HEK293 (cell line): ENCODE data around the gene FGD3.

Experiments used
- CTCF ChIA-PET: fragments of 350-600 bp; formaldehyde crosslinking; extraction: SDS; loops from one replicate; lab custom pipeline; 2021; ENCODE audit warnings: antibody characterized with exemption; lab: Yijun Ruan, JAX
- POLR2A ChIA-PET: fragments of 300-600 bp; formaldehyde crosslinking; extraction: SDS; loops from one replicate; lab custom pipeline; 2020; ENCODE audit warnings: antibody characterized with exemption, inconsistent platforms; lab: Yijun Ruan, JAX
- H3K27ac ChIP-seq: fragments of 200-500 bp; sonication (Bioruptor generic); 2 replicates; pipeline ENCODE4 v1.5.1; 2014; ENCODE audit warnings: low read depth, low read length, control low read depth, inconsistent platforms; ENCODE audit errors: extremely low read depth
- H3K36me3 ChIP-seq, 2 experiments: fragments of 200-500 bp in 1 of 2; sonication (Bioruptor generic) in 1 of 2; 1 replicate in 1 of 2; 2 replicates in 1 of 2; pipeline ENCODE4 v1.5.1; 2014 to 2017; ENCODE audit warnings: inconsistent platforms in 2 of 2, low read length in 2 of 2; ENCODE audit not compliant: control insufficient read depth in 2 of 2, insufficient read depth in 1 of 2
- H3K4me1 ChIP-seq: fragments of 200-500 bp; sonication (Bioruptor generic); 2 replicates; pipeline ENCODE4 v1.5.1; 2014; ENCODE audit warnings: mild to moderate bottlenecking, low read length, inconsistent platforms; ENCODE audit not compliant: control insufficient read depth, insufficient read depth
- H3K4me3 ChIP-seq: 2 replicates; pipeline ENCODE4 v1.5.1; 2011; ENCODE audit warnings: low read depth, mild to moderate bottlenecking, control low read depth, low read length, moderate library complexity
- H3K9me3 ChIP-seq: fragments of 200-500 bp; sonication (Bioruptor generic); 2 replicates; pipeline ENCODE4 v1.5.1; 2014; ENCODE audit warnings: low read depth, low read length, inconsistent platforms; ENCODE audit not compliant: control insufficient read depth, insufficient read depth
- BCL6B ChIP-seq: fragments of 450-650 bp; formaldehyde crosslinking; IDR thresholded peaks from 2 replicates; pipeline ENCODE4 v1.5.1; 2017; ENCODE audit warnings: missing biosample characterization, missing genetic modification characterization
- GFI1B ChIP-seq: fragments of 450-650 bp; formaldehyde crosslinking; IDR thresholded peaks from 2 replicates; pipeline ENCODE4 v1.5.1; 2016; ENCODE audit warnings: missing biosample characterization, missing genetic modification characterization
- INSM2 ChIP-seq: fragments of 450-650 bp; formaldehyde crosslinking; IDR thresholded peaks from 2 replicates; pipeline ENCODE4 v1.5.1; 2016; ENCODE audit warnings: missing biosample characterization, missing genetic modification characterization
- KLF10 ChIP-seq: fragments of 450-650 bp; IDR thresholded peaks from 2 replicates; pipeline ENCODE4 v1.5.1; 2018; ENCODE audit warnings: missing biosample characterization, mild to moderate bottlenecking, missing genetic modification characterization
- KLF9 ChIP-seq: fragments of 450-650 bp; formaldehyde crosslinking; IDR thresholded peaks from 2 replicates; pipeline ENCODE4 v1.5.1; 2016; ENCODE audit warnings: missing biosample characterization, missing genetic modification characterization, low read depth
- SCRT1 ChIP-seq: fragments of 450-650 bp; formaldehyde crosslinking; IDR thresholded peaks from 2 replicates; pipeline ENCODE4 v1.5.1; 2016; ENCODE audit warnings: missing biosample characterization, missing genetic modification characterization, borderline replicate concordance
- SETDB1 ChIP-seq: IDR thresholded peaks from one replicate; pipeline ENCODE4 v1.6.1; 2017; ENCODE audit warnings: mild to moderate bottlenecking, low read length, moderate library complexity, mixed read lengths; ENCODE audit not compliant: insufficient read length
- SP3 ChIP-seq: fragments of 450-650 bp; formaldehyde crosslinking; IDR thresholded peaks from 2 replicates; pipeline ENCODE4 v1.5.1; 2016; ENCODE audit warnings: missing biosample characterization, missing genetic modification characterization
- ZBTB48 ChIP-seq: fragments of 450-650 bp; formaldehyde crosslinking; IDR thresholded peaks from 2 replicates; pipeline ENCODE4 v1.5.1; 2016; ENCODE audit warnings: missing biosample characterization, missing genetic modification characterization
- ZBTB8A ChIP-seq: fragments of 450-650 bp; formaldehyde crosslinking; IDR thresholded peaks from 2 replicates; pipeline ENCODE4 v1.5.1; 2016; ENCODE audit warnings: missing biosample characterization, missing genetic modification characterization
- ZIC2 ChIP-seq: fragments of 450-650 bp; formaldehyde crosslinking; IDR thresholded peaks from 2 replicates; pipeline ENCODE4 v1.5.1; 2016; ENCODE audit warnings: missing biosample characterization, missing genetic modification characterization
- ZNF133 ChIP-seq: fragments of 450-650 bp; formaldehyde crosslinking; IDR thresholded peaks from 2 replicates; pipeline ENCODE4 v1.5.1; 2016; ENCODE audit warnings: missing biosample characterization, missing genetic modification characterization
- ZNF146 ChIP-seq: fragments of 450-650 bp; formaldehyde crosslinking; IDR thresholded peaks from 2 replicates; pipeline ENCODE4 v1.5.1; 2016; ENCODE audit warnings: missing biosample characterization, missing genetic modification characterization
- ZNF16 ChIP-seq: fragments of 450-650 bp; formaldehyde crosslinking; IDR thresholded peaks from 2 replicates; pipeline ENCODE4 v1.5.1; 2016; ENCODE audit warnings: low read depth, missing biosample characterization, missing genetic modification characterization
- ZNF214 ChIP-seq: fragments of 450-650 bp; formaldehyde crosslinking; IDR thresholded peaks from 2 replicates; pipeline ENCODE4 v1.5.1; 2017; ENCODE audit warnings: missing biosample characterization, mild to moderate bottlenecking, missing genetic modification characterization, borderline replicate concordance
- ZNF26 ChIP-seq: fragments of 450-650 bp; formaldehyde crosslinking; IDR thresholded peaks from 2 replicates; pipeline ENCODE4 v1.5.1; 2016; ENCODE audit warnings: missing biosample characterization, missing genetic modification characterization
- ZNF311 ChIP-seq: fragments of 450-650 bp; formaldehyde crosslinking; IDR thresholded peaks from 2 replicates; pipeline ENCODE4 v1.5.1; 2017; ENCODE audit warnings: missing biosample characterization, missing genetic modification characterization, borderline replicate concordance
- ZNF324 ChIP-seq: fragments of 450-650 bp; formaldehyde crosslinking; IDR thresholded peaks from 2 replicates; pipeline ENCODE4 v1.5.1; 2016; ENCODE audit warnings: missing biosample characterization, missing genetic modification characterization
- ZNF37A ChIP-seq: fragments of 450-650 bp; IDR thresholded peaks from 2 replicates; pipeline ENCODE4 v1.5.1; 2018; ENCODE audit warnings: missing biosample characterization, missing genetic modification characterization
- ZNF501 ChIP-seq: fragments of 450-650 bp; formaldehyde crosslinking; IDR thresholded peaks from 2 replicates; pipeline ENCODE4 v1.5.1; 2016; ENCODE audit warnings: missing biosample characterization, missing genetic modification characterization
- ZNF529 ChIP-seq: fragments of 450-650 bp; formaldehyde crosslinking; IDR thresholded peaks from 2 replicates; pipeline ENCODE4 v1.5.1; 2017; ENCODE audit warnings: missing genetic modification characterization, missing biosample characterization; ENCODE audit not compliant: insufficient replicate concordance
- ZNF560 ChIP-seq: fragments of 450-650 bp; formaldehyde crosslinking; IDR thresholded peaks from 2 replicates; pipeline ENCODE4 v1.5.1; 2017; ENCODE audit warnings: missing biosample characterization, missing genetic modification characterization, borderline replicate concordance
- ZNF580 ChIP-seq: fragments of 450-650 bp; formaldehyde crosslinking; IDR thresholded peaks from 2 replicates; pipeline ENCODE4 v1.5.1; 2016; ENCODE audit warnings: missing biosample characterization, missing genetic modification characterization
- ZNF677 ChIP-seq: fragments of 450-650 bp; IDR thresholded peaks from 2 replicates; pipeline ENCODE4 v1.5.0; 2018; ENCODE audit warnings: missing biosample characterization, mild to moderate bottlenecking, missing genetic modification characterization, moderate library complexity
- ZNF704 ChIP-seq: fragments of 450-650 bp; formaldehyde crosslinking; IDR thresholded peaks from 2 replicates; pipeline ENCODE4 v1.5.1; 2016; ENCODE audit warnings: missing biosample characterization, missing genetic modification characterization
- ZNF777 ChIP-seq: fragments of 450-650 bp; formaldehyde crosslinking; IDR thresholded peaks from 2 replicates; pipeline ENCODE4 v1.5.1; 2017; ENCODE audit warnings: missing biosample characterization, missing genetic modification characterization, borderline replicate concordance
- ZNF843 ChIP-seq: fragments of 450-650 bp; formaldehyde crosslinking; IDR thresholded peaks from 2 replicates; pipeline ENCODE4 v1.5.1; 2016; ENCODE audit warnings: missing biosample characterization, missing genetic modification characterization

The FGD3 gene

DNA sequence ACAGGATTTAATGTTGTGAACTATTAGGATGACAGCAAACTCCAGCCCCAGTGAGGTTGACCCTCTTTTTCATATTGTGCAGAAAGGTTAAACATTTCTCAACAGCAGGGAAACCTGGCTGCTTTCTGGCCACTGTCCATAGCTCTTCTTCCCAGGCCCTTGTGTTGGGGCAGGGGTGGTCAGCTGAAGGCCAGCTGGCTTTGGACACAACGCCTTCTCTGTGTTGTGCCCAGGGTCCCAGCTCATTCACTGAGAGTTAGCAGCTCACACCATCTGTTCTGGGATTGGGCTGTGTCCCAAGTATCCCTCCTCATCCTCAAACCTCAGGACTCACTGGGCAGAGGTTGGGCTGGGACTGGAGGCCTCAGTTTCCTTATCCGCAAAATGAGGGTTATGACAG is 1.3 kb downstream of the FGD3 start:
- TF ChIP-seq ZNF133 (no peak), ZBTB48 (tag by site-specific recombination) (no peak), GFI1B (tag by site-specific recombination) (no peak)
- ChIA-PET POLR2A (no interaction called here), CTCF (interaction anchor here (0.7 to 0.9 kb wide), 3 partner anchors 9 to 306 kb away, joined by 3 read pairs; no protein-coding TSS in a partner anchor)
- Histone ChIP-seq H3K4me1 (no peaks in the 10 kb centered on the region), H3K27ac (no peak overlapping the region), H3K4me3 (no peak overlapping the region), H3K36me3 (no peaks in the 10 kb centered on the region), H3K9me3 (no peaks in the 10 kb centered on the region)

DNA sequence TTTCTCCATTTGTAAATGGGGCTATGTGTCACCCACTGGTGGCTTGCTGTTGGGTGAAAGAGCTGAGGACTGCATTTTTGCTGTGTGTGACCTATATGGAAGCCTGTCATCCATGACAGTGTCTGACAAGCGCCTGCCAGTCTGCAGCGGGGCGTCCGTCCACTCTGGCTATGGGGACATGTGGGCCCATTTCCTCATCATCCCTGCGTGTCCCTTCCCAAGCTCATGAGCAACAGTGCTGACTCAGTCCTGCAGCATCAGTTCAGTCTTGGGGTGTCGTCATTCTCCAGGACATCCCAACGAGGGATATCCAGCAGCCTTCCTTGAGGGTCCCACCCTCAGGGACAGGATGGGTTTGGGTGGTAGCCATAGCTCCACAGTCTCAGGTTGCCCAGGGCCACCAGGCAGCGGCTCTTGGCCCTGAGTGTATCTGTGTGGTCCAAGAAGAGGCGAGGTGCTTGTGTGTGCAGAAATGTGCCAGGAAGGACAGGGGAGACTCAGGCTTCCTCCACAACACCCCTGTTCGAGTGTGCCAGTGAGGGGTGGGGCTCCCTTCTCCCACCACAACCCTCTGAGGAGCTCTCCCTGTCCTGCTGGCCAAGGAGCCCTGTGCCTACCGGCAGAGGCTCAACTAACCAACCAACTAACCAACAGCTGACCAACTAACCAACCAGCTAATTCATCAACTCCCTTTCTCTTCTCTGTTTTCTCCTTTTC is 2.1 kb downstream of the FGD3 start:
- no peak overlapping the region for H3K4me3 ChIP-seq
- ChIA-PET CTCF (interaction anchor here (0.6 kb wide), 2 partner anchors 161 to 876 kb away, joined by 6 read pairs; no protein-coding TSS in a partner anchor), POLR2A (no interaction called here)
- no peaks in the 10 kb centered on the region for H3K4me1 ChIP-seq
- no peaks in the 10 kb centered on the region for H3K36me3 ChIP-seq
- no peaks in the 10 kb centered on the region for H3K9me3 ChIP-seq
- H3K27ac ChIP-seq, result no peak overlapping the region
- no peak for TF ChIP-seq ZNF704 (tag by site-specific recombination)
- TF ChIP-seq ZNF214, result no peak
- no peak for TF ChIP-seq ZBTB8A (tag by site-specific recombination)
- no peak for TF ChIP-seq ZNF580 (tag by site-specific recombination)
- TF ChIP-seq ZNF677, result no peak
- TF ChIP-seq BCL6B (tag by site-specific recombination), result no peak
- TF ChIP-seq ZNF501 (tag by site-specific recombination), result no peak
- TF ChIP-seq ZNF16 (tag by site-specific recombination), result no peak
- TF ChIP-seq ZNF843 (tag by site-specific recombination), result no peak
- TF ChIP-seq KLF10 (tag by site-specific recombination), result no peak

- Histone ChIP-seq H3K9me3 (no peaks in the 10 kb centered on the region), H3K4me3 (no peak overlapping the region), H3K27ac (no peak overlapping the region), H3K4me1 (no peaks in the 10 kb centered on the region), H3K36me3 (no peaks in the 10 kb centered on the region)
- ChIA-PET POLR2A (no interaction called here), CTCF (interaction anchor here (0.6 kb wide), 2 partner anchors 10 to 160 kb away, joined by 3 to 6 read pairs; no protein-coding TSS in a partner anchor)
- TF ChIP-seq SCRT1 (no peak), SETDB1 (no peak), ZNF311 (tag by site-specific recombination) (no peak), ZNF26 (tag by site-specific recombination) (no peak), ZNF146 (tag by site-specific recombination) (no peak), ZNF37A (tag by site-specific recombination) (no peak), ZNF777 (tag by site-specific recombination) (no peak), ZNF324 (tag by site-specific recombination) (no peak), ZNF560 (tag by site-specific recombination) (no peak), ZNF529 (no peak), ZIC2 (tag by site-specific recombination) (no peak), SP3 (tag by site-specific recombination) (no peak), INSM2 (tag by site-specific recombination) (no peak), KLF9 (tag by site-specific recombination) (no peak)
Observed at GRCh38 chr9:92950359-92950955, 3.1 kb downstream of the FGD3 start.
